Right lobe of liver (tissue), 4 donors: ENCODE results near the gene IQCN.

Source experiments
- CTCF ChIP-seq, 4 donors: fragments of 200-600 bp in 3 of 4; fragments of 450-650 bp in 1 of 4; IDR thresholded peaks; one replicate each; pipeline versions ENCODE4 v1.5.1 to v1.8.0; 2016 to 2022; ENCODE audit warnings: antibody characterized with exemption in 4 of 4, mild to moderate bottlenecking in 2 of 4
- POLR2A ChIP-seq: fragments of 450-650 bp; IDR thresholded peaks from one replicate; pipeline ENCODE4 v1.6.1; 2017; ENCODE audit warnings: antibody characterized with exemption, mild to moderate bottlenecking
- donor health status: DM: no; HTN: no; CAD: no.
- donor health status: DM: no; HTN: no; CAD: no.
- donor health status: DM: no; HTN: yes; CAD: no.

GRCh38 chr19:18297308-18297707 lies 23.1 kb upstream of the IQCN start:
- TF ChIP-seq CTCF (IDR thresholded peaks at IDR 0.05) (no peak), POLR2A (no peak)
